ENCODE results near the gene RANBP17. TPM values are rescaled to one million over a fixed set of nuclear protein-coding genes. Genes with fewer than 3 reads are reported as not detected.
A peak's percentile ranks its signal among the peaks of the same experiment; 100 is the strongest.

RANBP17 gene
- total and polyA plus RNA-seq, 2 donors (not counting 1 experiment from before 2014, with no cell fraction given) = not detected

DNA sequence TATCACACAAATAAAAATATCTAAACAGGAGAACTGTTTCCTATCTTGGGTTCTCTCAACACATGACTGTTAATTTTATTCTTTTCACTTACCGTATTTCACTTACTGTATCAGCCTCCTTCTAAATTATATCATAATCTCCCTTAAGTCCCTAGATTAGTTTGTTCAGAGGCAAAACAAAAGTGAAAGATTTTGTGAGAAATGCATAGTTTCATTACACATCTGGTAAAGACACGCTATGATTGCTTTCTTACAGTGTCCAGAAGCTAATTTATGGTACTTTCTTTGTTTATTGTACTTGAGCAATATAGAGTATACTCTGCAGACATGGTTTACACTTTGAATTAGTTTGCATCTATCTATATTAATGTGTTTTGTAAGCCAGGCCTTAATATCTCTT is 287.5 kb downstream of the RANBP17 start:
- no peaks in the 10 kb centered on the region for H3K4me1 ChIP-seq (ENCODE audit: control insufficient read depth in 2 of 2, insufficient read depth in 2 of 2, low read length in 2 of 2)
- ATAC-seq (ENCODE audit: low read depth) (no peak), DNase-seq (no peak)
- H3K9ac ChIP-seq (ENCODE audit: low read length) = no peak overlapping the region
- no CpG with 5 or more reads among the region's 2 CpGs for WGBS (ENCODE audit: insufficient coverage)
- H3K36me3 ChIP-seq (replicated peaks in 1 of 2; ENCODE audit: control extremely low read depth in 1 of 2, control insufficient read depth in 1 of 2, extremely low read depth in 1 of 2, insufficient read depth in 2 of 2, low read length in 1 of 2) = no peaks in the 10 kb centered on the region
- no peaks in the 10 kb centered on the region for H3K79me2 ChIP-seq (ENCODE audit: control insufficient read depth, insufficient read depth, low read length)
- TF ChIP-seq, protein P1, sequence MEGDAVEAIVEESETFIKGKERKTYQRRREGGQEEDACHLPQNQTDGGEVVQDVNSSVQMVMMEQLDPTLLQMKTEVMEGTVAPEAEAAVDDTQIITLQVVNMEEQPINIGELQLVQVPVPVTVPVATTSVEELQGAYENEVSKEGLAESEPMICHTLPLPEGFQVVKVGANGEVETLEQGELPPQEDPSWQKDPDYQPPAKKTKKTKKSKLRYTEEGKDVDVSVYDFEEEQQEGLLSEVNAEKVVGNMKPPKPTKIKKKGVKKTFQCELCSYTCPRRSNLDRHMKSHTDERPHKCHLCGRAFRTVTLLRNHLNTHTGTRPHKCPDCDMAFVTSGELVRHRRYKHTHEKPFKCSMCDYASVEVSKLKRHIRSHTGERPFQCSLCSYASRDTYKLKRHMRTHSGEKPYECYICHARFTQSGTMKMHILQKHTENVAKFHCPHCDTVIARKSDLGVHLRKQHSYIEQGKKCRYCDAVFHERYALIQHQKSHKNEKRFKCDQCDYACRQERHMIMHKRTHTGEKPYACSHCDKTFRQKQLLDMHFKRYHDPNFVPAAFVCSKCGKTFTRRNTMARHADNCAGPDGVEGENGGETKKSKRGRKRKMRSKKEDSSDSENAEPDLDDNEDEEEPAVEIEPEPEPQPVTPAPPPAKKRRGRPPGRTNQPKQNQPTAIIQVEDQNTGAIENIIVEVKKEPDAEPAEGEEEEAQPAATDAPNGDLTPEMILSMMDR (IDR thresholded peaks at IDR 0.05) = no peak
- no peak for TF ChIP-seq EZH2 (IDR thresholded peaks at IDR 0.05; ENCODE audit: borderline replicate concordance, insufficient read depth, low read depth, low read length, poor library complexity, severe bottlenecking)
- POLR2A ChIA-PET = no interaction called here
- no peaks in the 10 kb centered on the region for H3K27me3 ChIP-seq (replicated peaks in 1 of 4; ENCODE audit: control extremely low read depth in 1 of 4, control insufficient read depth in 3 of 4, insufficient read depth in 4 of 4, low read length in 3 of 4)
- CTCF ChIA-PET = no interaction called here
- H3K4me3 ChIP-seq (ENCODE audit: control extremely low read depth in 1 of 5, extremely low read depth in 1 of 5, insufficient read depth in 1 of 5, low read depth in 2 of 5, low read length in 4 of 5) = no peak overlapping the region
- no peak overlapping the region for H3K4me2 ChIP-seq (replicated peaks; ENCODE audit: low read depth, low read length, poor library complexity, severe bottlenecking)
- H4K20me1 ChIP-seq (ENCODE audit: control insufficient read depth, insufficient read depth, low read length, poor library complexity, severe bottlenecking) = no peaks in the 10 kb centered on the region
- intact Hi-C loops (cut with micrococcal nuclease) = no loop called here
- no peak overlapping the region for H3K27ac Mint-ChIP-seq
- H3K9me3 ChIP-seq (ENCODE audit: control extremely low read depth in 1 of 3, control insufficient read depth in 2 of 3, insufficient read depth in 1 of 3, low read length in 2 of 3) = no peaks in the 10 kb centered on the region
- H2AFZ ChIP-seq (ENCODE audit: insufficient read depth, low read depth, low read length, poor library complexity, severe bottlenecking) = peak overlapping the region; percentile 58
- no peaks in the 10 kb centered on the region for H3K9me3 Mint-ChIP-seq (ENCODE audit: insufficient read depth)
- peaks cover 4% of the 10 kb centered on the region for H3K27me3 Mint-ChIP-seq
- no peak overlapping the region for H3K27ac ChIP-seq (ENCODE audit: low read length in 2 of 2)
- H3K4me1 Mint-ChIP-seq = no peaks in the 10 kb centered on the region
- H3K4me3 Mint-ChIP-seq = no peak overlapping the region

DNA sequence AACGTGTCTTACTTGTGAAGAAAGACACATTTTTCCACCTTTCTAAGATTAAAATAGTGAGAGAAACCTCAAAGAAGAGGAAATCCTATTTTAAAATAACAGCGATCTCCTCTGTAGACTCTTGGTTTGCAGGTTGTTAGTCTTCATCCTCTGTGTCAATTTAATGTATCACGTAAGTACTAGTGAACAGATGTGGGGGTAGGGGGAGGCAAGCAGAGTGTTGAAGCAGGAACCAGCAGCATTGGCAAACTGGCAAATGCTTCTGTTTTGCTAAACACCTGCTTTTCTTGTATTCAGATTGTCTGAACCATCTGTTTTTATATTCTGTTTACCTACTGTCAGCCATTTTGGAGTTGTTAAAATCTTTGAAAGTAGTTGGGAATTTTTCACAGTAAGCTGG is 288.0 kb downstream of the RANBP17 start:
- H4K20me1 ChIP-seq (ENCODE audit: control insufficient read depth, insufficient read depth, low read length, poor library complexity, severe bottlenecking) = no peaks in the 10 kb centered on the region
- peaks cover 4% of the 10 kb centered on the region for H3K27me3 Mint-ChIP-seq
- no peak overlapping the region for H3K27ac Mint-ChIP-seq
- no peak overlapping the region for H3K4me3 ChIP-seq (ENCODE audit: control extremely low read depth in 1 of 5, extremely low read depth in 1 of 5, insufficient read depth in 1 of 5, low read depth in 2 of 5, low read length in 4 of 5)
- H3K9ac ChIP-seq (ENCODE audit: low read length) = no peak overlapping the region
- no peaks in the 10 kb centered on the region for H3K9me3 ChIP-seq (ENCODE audit: control extremely low read depth in 1 of 3, control insufficient read depth in 2 of 3, insufficient read depth in 1 of 3, low read length in 2 of 3)
- no peak overlapping the region for H3K4me2 ChIP-seq (replicated peaks; ENCODE audit: low read depth, low read length, poor library complexity, severe bottlenecking)
- H3K9me3 Mint-ChIP-seq (ENCODE audit: insufficient read depth) = no peaks in the 10 kb centered on the region
- ATAC-seq (ENCODE audit: low read depth) (no peak), DNase-seq (no peak)
- no peak overlapping the region for H3K27ac ChIP-seq (ENCODE audit: low read length in 2 of 2)
- no peaks in the 10 kb centered on the region for H3K27me3 ChIP-seq (replicated peaks in 1 of 4; ENCODE audit: control extremely low read depth in 1 of 4, control insufficient read depth in 3 of 4, insufficient read depth in 4 of 4, low read length in 3 of 4)
- H3K79me2 ChIP-seq (ENCODE audit: control insufficient read depth, insufficient read depth, low read length) = no peaks in the 10 kb centered on the region
- CTCF ChIA-PET = no interaction called here
- POLR2A ChIA-PET = no interaction called here
- 43% methylated on average over 1 of the region's 3 CpGs for WGBS (ENCODE audit: insufficient coverage)
- peak overlapping the region; percentile 58 for H2AFZ ChIP-seq (ENCODE audit: insufficient read depth, low read depth, low read length, poor library complexity, severe bottlenecking)
- H3K4me1 ChIP-seq (ENCODE audit: control insufficient read depth in 2 of 2, insufficient read depth in 2 of 2, low read length in 2 of 2) = no peaks in the 10 kb centered on the region
- H3K4me1 Mint-ChIP-seq = peaks cover 3% of the 10 kb centered on the region
- TF ChIP-seq, protein P1 (IDR thresholded peaks at IDR 0.05) = no peak
- no peak for TF ChIP-seq EZH2 (IDR thresholded peaks at IDR 0.05; ENCODE audit: borderline replicate concordance, insufficient read depth, low read depth, low read length, poor library complexity, severe bottlenecking)
- H3K4me3 Mint-ChIP-seq = no peak overlapping the region
- no peaks in the 10 kb centered on the region for H3K36me3 ChIP-seq (replicated peaks in 1 of 2; ENCODE audit: control extremely low read depth in 1 of 2, control insufficient read depth in 1 of 2, extremely low read depth in 1 of 2, insufficient read depth in 2 of 2, low read length in 1 of 2)
- intact Hi-C loops (cut with micrococcal nuclease) = no loop called here
